C4-2B (cell line): ENCODE measurements around the gene ZNF718.
"Not testable (repeated sequence)": the region's sequence is repeated elsewhere in the genome, so short reads cannot be mapped to it uniquely, and the experiment has no call there.

Source experiments
- ZFX ChIP-seq: fragments of 450-650 bp; IDR thresholded peaks from 2 replicates; pipeline ENCODE4 v1.6.1; 2017
- TF ChIP-seq, protein P1 (sequence below): fragments of 450-650 bp; conservative IDR thresholded peaks from 2 replicates; pipeline ENCODE4 v1.5.1; 2017; ENCODE audit warnings: mild to moderate bottlenecking

DNA sequence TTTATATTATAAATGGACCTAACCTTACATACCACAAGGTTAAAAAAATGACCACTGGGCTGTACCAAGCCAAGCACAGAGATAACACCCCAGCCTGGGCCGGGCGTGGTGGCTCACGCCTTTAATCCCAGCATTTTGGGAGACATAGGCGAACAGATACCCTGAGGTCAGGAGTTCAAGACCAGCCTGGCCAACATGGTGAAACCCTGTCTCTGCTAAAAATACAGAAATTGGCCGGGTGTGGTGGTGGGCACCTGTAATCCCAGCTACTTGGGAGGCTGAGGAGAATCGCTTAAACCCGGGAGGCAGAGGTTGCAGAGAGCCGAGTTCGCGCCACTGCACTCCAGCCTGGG lies 403 bp upstream of the ZNF718 start:
- TF ChIP-seq, protein P1, sequence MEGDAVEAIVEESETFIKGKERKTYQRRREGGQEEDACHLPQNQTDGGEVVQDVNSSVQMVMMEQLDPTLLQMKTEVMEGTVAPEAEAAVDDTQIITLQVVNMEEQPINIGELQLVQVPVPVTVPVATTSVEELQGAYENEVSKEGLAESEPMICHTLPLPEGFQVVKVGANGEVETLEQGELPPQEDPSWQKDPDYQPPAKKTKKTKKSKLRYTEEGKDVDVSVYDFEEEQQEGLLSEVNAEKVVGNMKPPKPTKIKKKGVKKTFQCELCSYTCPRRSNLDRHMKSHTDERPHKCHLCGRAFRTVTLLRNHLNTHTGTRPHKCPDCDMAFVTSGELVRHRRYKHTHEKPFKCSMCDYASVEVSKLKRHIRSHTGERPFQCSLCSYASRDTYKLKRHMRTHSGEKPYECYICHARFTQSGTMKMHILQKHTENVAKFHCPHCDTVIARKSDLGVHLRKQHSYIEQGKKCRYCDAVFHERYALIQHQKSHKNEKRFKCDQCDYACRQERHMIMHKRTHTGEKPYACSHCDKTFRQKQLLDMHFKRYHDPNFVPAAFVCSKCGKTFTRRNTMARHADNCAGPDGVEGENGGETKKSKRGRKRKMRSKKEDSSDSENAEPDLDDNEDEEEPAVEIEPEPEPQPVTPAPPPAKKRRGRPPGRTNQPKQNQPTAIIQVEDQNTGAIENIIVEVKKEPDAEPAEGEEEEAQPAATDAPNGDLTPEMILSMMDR, result not testable (repeated sequence)
- TF ChIP-seq ZFX, result not testable (repeated sequence)
